SK-N-SH treated with all-trans-retinoic acid at 6 μM for 48 hours (cell line): ENCODE measurements around the gene WDR38.

Experiments
- ATAC-seq: fragments of 200-7000 bp; cut with Tn5 transposase; 3 replicates; pipeline ENCODE4 v1.9.1; 2020; ENCODE audit warnings: mild to moderate bottlenecking, moderate library complexity
- ARNTL ChIP-seq: fragments of 450-650 bp; formaldehyde crosslinking; IDR thresholded peaks from 2 replicates; pipeline ENCODE4 v1.5.0; 2020; ENCODE audit warnings: low read depth, mild to moderate bottlenecking, moderate library complexity, borderline replicate concordance
- BACH2 ChIP-seq: fragments of 250-450 bp; sonication (Bioruptor Pico); IDR thresholded peaks from 2 replicates; pipeline ENCODE4 v1.9.0; 2021; ENCODE audit warnings: mild to moderate bottlenecking, borderline replicate concordance
- CSDC2 ChIP-seq: fragments of 250-450 bp; sonication (Bioruptor Pico); IDR thresholded peaks from 2 replicates; pipeline ENCODE4 v1.5.0; 2020; ENCODE audit warnings: mild to moderate bottlenecking, moderate library complexity
- CSRNP3 ChIP-seq: fragments of 250-450 bp; sonication (Bioruptor Pico); IDR thresholded peaks from 2 replicates; pipeline ENCODE4 v1.5.1; 2021; ENCODE audit warnings: mild to moderate bottlenecking, moderate library complexity
- ESRRG ChIP-seq: fragments of 250-450 bp; sonication (Bioruptor Pico); IDR thresholded peaks from 2 replicates; pipeline ENCODE4 v1.6.1; 2021; ENCODE audit warnings: mild to moderate bottlenecking
- GLIS3 ChIP-seq: fragments of 250-450 bp; sonication (Bioruptor Pico); IDR thresholded peaks from 2 replicates; pipeline ENCODE4 v1.5.0; 2020; ENCODE audit warnings: mild to moderate bottlenecking, moderate library complexity
- OSR1 ChIP-seq: fragments of 250-450 bp; sonication (Bioruptor Pico); IDR thresholded peaks from 2 replicates; pipeline ENCODE4 v1.8.0; 2022; ENCODE audit warnings: moderate library complexity, mild to moderate bottlenecking, inconsistent platforms
- PATZ1 ChIP-seq: fragments of 250-450 bp; sonication (Bioruptor Pico); IDR thresholded peaks from 2 replicates; pipeline ENCODE4 v1.8.0; 2020; ENCODE audit warnings: mild to moderate bottlenecking, moderate library complexity, borderline replicate concordance
- POU6F1 ChIP-seq: fragments of 250-450 bp; sonication (Bioruptor Pico); IDR thresholded peaks from 2 replicates; pipeline ENCODE4 v1.8.0; 2021; ENCODE audit warnings: low read depth, mild to moderate bottlenecking, moderate library complexity, borderline replicate concordance
- PPARA ChIP-seq: fragments of 250-450 bp; sonication (Bioruptor Pico); IDR thresholded peaks from 2 replicates; pipeline ENCODE4 v1.5.0; 2020; ENCODE audit warnings: mild to moderate bottlenecking, borderline replicate concordance
- RARB ChIP-seq: fragments of 250-450 bp; sonication (Bioruptor Pico); IDR thresholded peaks from 2 replicates; pipeline ENCODE4 v1.8.0; 2021; ENCODE audit warnings: mild to moderate bottlenecking, moderate library complexity
- TCF4 ChIP-seq: fragments of 250-450 bp; sonication (Bioruptor Pico); IDR thresholded peaks from 2 replicates; pipeline ENCODE4 v1.8.0; 2021; ENCODE audit warnings: mild to moderate bottlenecking, moderate library complexity, borderline replicate concordance
- TOX ChIP-seq: fragments of 250-450 bp; sonication (Bioruptor Pico); IDR thresholded peaks from 2 replicates; pipeline ENCODE4 v1.8.0; 2021; ENCODE audit warnings: mild to moderate bottlenecking, moderate library complexity, borderline replicate concordance
- TSHZ2 ChIP-seq: fragments of 250-450 bp; sonication (Bioruptor Pico); IDR thresholded peaks from 2 replicates; pipeline ENCODE4 v1.5.0; 2020; ENCODE audit warnings: mild to moderate bottlenecking, moderate library complexity
- ZC3H10 ChIP-seq: fragments of 250-450 bp; sonication (Bioruptor Pico); IDR thresholded peaks from 2 replicates; pipeline ENCODE4 v1.5.1; 2021; ENCODE audit warnings: mild to moderate bottlenecking, moderate library complexity
- ZFP30 ChIP-seq: fragments of 450-650 bp; formaldehyde crosslinking; IDR thresholded peaks from 2 replicates; pipeline ENCODE4 v1.5.0; 2022; ENCODE audit warnings: mild to moderate bottlenecking, moderate library complexity
- ZNF565 ChIP-seq: fragments of 450-650 bp; formaldehyde crosslinking; conservative IDR thresholded peaks from 2 replicates; pipeline ENCODE4 v1.5.0; 2020; ENCODE audit warnings: low read depth, mild to moderate bottlenecking, moderate library complexity
- ZNF70 ChIP-seq: fragments of 450-650 bp; formaldehyde crosslinking; IDR thresholded peaks from 2 replicates; pipeline ENCODE4 v1.5.0; 2020; ENCODE audit warnings: mild to moderate bottlenecking, moderate library complexity

Gene WDR38

GRCh38 chr9:124813041-124813440, 40.2 kb upstream of the WDR38 start (continued):
- TF ChIP-seq PATZ1 (CRISPR knock-in tag) (no peak), TSHZ2 (no peak), BACH2 (CRISPR knock-in tag) (no peak), TCF4 (no peak), PPARA (CRISPR knock-in tag) (no peak)

GRCh38 chr9:124813501-124814163, 39.6 kb upstream of the WDR38 start:
- no peak for ATAC-seq
- TF ChIP-seq ZNF70 (CRISPR knock-in tag): no peak
- TF ChIP-seq GLIS3: no peak
- TF ChIP-seq PATZ1 (CRISPR knock-in tag): no peak

GRCh38 chr9:124814164-124814535, 39.1 kb upstream of the WDR38 start:
- TF ChIP-seq PATZ1 (CRISPR knock-in tag): no peak
- no peak for TF ChIP-seq PPARA (CRISPR knock-in tag)
- ATAC-seq: no peak

- ATAC-seq: no peak
- no peak for TF ChIP-seq TCF4
- TF ChIP-seq RARB (CRISPR knock-in tag): no peak
- TF ChIP-seq TSHZ2: no peak
- TF ChIP-seq CSRNP3 (CRISPR knock-in tag): no peak
- no peak for TF ChIP-seq ZC3H10
- no peak for TF ChIP-seq CSDC2 (CRISPR knock-in tag)
- TF ChIP-seq ZNF70 (CRISPR knock-in tag): no peak
- TF ChIP-seq OSR1 (CRISPR knock-in tag): no peak
- no peak for TF ChIP-seq TOX (CRISPR knock-in tag)
- no peak for TF ChIP-seq ESRRG (CRISPR knock-in tag)
- no peak for TF ChIP-seq ZNF565
- no peak for TF ChIP-seq BACH2 (CRISPR knock-in tag)
- no peak for TF ChIP-seq POU6F1 (CRISPR knock-in tag)
- no peak for TF ChIP-seq ZFP30 (CRISPR knock-in tag)
- TF ChIP-seq ARNTL (CRISPR knock-in tag): no peak
- no peak for TF ChIP-seq PATZ1 (CRISPR knock-in tag)
Measured at GRCh38 chr9:124815601-124816000, 37.7 kb upstream of the WDR38 start.
